ENCODE results near the gene PRTN3. TPM values are rescaled to one million over a fixed set of nuclear protein-coding genes. Genes with fewer than 3 reads are reported as not detected.

PRTN3 gene
- total RNA-seq, 1 experiment from 2014 or later, result 2.7 TPM

- no peak overlapping the region for H3K4me3 ChIP-seq (replicated peaks in 1 of 2; ENCODE audit: low read depth in 1 of 2, low read length in 2 of 2)
- ATAC-seq, result peak; percentile 18
- H3K27me3 ChIP-seq (ENCODE audit: insufficient read depth, low read length), result no peaks in the 10 kb centered on the region
- H3K36me3 ChIP-seq (ENCODE audit: control insufficient read depth in 1 of 2, insufficient read depth in 2 of 2, low read length in 2 of 2), result peaks cover 5 to 15% of the 10 kb centered on the region in 2 experiments; a peak in 2 of 4 replicates
- no peak for DNase-seq (ENCODE audit: low read depth, low spot score)
- H3K4me2 ChIP-seq (ENCODE audit: low read length), result no peak overlapping the region
- no peaks in the 10 kb centered on the region for H4K20me1 ChIP-seq (ENCODE audit: insufficient read depth)
- ChIA-PET POLR2A (no interaction called here), RAD21 (ENCODE audit: low non-redundant PET in 1 of 2, low total read pairs in 2 of 2, uncharacterized antibody in 2 of 2, unreplicated experiment in 2 of 2) (no interaction called here), CTCF (no interaction called here)
- peak; percentile 29 for TF ChIP-seq JUND (IDR thresholded peaks at IDR 0.05)
- TF ChIP-seq POLR2AphosphoS5 (IDR thresholded peaks at IDR 0.05; ENCODE audit: low read depth, low read length), result peak; percentile 74
- no peak for TF ChIP-seq ZNF274 (IDR thresholded peaks at IDR 0.05; ENCODE audit: low read depth, low read length)
- 0 out of 2 replicates have a peak, but pooled peaks have one; percentile 3 for TF ChIP-seq SP1 (IDR thresholded peaks at IDR 0.05; ENCODE audit: low read depth)
- H3K9me3 ChIP-seq (ENCODE audit: control insufficient read depth in 1 of 2, insufficient read depth in 1 of 2, low read depth in 1 of 2, low read length in 2 of 2), result no peaks in the 10 kb centered on the region
- H3K9ac ChIP-seq (ENCODE audit: low read length), result no peak overlapping the region
- H3K27ac ChIP-seq (ENCODE audit: low read depth, low read length), result peak overlapping the region; percentile 79; the same call in 1 of the 2 replicates
- no peaks in the 10 kb centered on the region for H3K79me2 ChIP-seq (ENCODE audit: insufficient read depth, low read length)
- intact Hi-C loops (cut with micrococcal nuclease), result no loop called here
- peaks cover 16 to 28% of the 10 kb centered on the region in 2 experiments for H3K4me1 ChIP-seq (ENCODE audit: control insufficient read depth in 1 of 2, insufficient read depth in 2 of 2, low read length in 2 of 2)
- no peak overlapping the region for H2AFZ ChIP-seq (ENCODE audit: low read depth, low read length, poor library complexity, severe bottlenecking)
- H3K9me2 ChIP-seq (ENCODE audit: insufficient read depth), result no peaks in the 10 kb centered on the region
- no TSS peak for BruUV-seq (replicated peaks)
These were observed 26.5 kb downstream of the PRTN3 start for GRCh38 chr19:867301-867793.

- H3K4me3 ChIP-seq (replicated peaks in 1 of 2; ENCODE audit: low read depth in 1 of 2, low read length in 2 of 2), result no peak overlapping the region
- peak overlapping the region; percentile 79; the same call in 1 of the 2 replicates for H3K27ac ChIP-seq (ENCODE audit: low read depth, low read length)
- peaks cover 5 to 15% of the 10 kb centered on the region in 2 experiments; a peak in 2 of 4 replicates for H3K36me3 ChIP-seq (ENCODE audit: control insufficient read depth in 1 of 2, insufficient read depth in 2 of 2, low read length in 2 of 2)
- no peaks in the 10 kb centered on the region for H3K27me3 ChIP-seq (ENCODE audit: insufficient read depth, low read length)
- ChIA-PET CTCF (no interaction called here), POLR2A (no interaction called here), RAD21 (ENCODE audit: low non-redundant PET in 1 of 2, low total read pairs in 2 of 2, uncharacterized antibody in 2 of 2, unreplicated experiment in 2 of 2) (no interaction called here)
- DNase-seq (ENCODE audit: low read depth, low spot score) (no peak), ATAC-seq (0 out of 2 replicates have a peak, but pooled peaks have one; percentile 0)
- TF ChIP-seq EGR1 (IDR thresholded peaks at IDR 0.05; ENCODE audit: low read depth), result no peak
- peaks cover 16 to 28% of the 10 kb centered on the region in 2 experiments for H3K4me1 ChIP-seq (ENCODE audit: control insufficient read depth in 1 of 2, insufficient read depth in 2 of 2, low read length in 2 of 2)
- H2AFZ ChIP-seq (ENCODE audit: low read depth, low read length, poor library complexity, severe bottlenecking), result no peak overlapping the region
- no peak overlapping the region for H3K4me2 ChIP-seq (ENCODE audit: low read length)
- no peak overlapping the region for H3K9ac ChIP-seq (ENCODE audit: low read length)
- H4K20me1 ChIP-seq (ENCODE audit: insufficient read depth), result no peaks in the 10 kb centered on the region
- BruUV-seq (replicated peaks), result TSS peak; percentile 67
- intact Hi-C loops (cut with micrococcal nuclease), result no loop called here
- H3K79me2 ChIP-seq (ENCODE audit: insufficient read depth, low read length), result no peaks in the 10 kb centered on the region
- no peaks in the 10 kb centered on the region for H3K9me3 ChIP-seq (ENCODE audit: control insufficient read depth in 1 of 2, insufficient read depth in 1 of 2, low read depth in 1 of 2, low read length in 2 of 2)
- H3K9me2 ChIP-seq (ENCODE audit: insufficient read depth), result no peaks in the 10 kb centered on the region
These were observed 27.2 kb downstream of the PRTN3 start for GRCh38 chr19:867855-868457.

All from HCT116 (cell line).